Subcutaneous preadipocyte (primary cell): Measurements from ENCODE around the gene RHOD. TPM values are rescaled to one million over a fixed set of nuclear protein-coding genes. Genes with fewer than 3 reads are reported as not detected.

Experiments
- total RNA-seq: library from RNA; depleted of rRNA; stranded (reverse); fragments of >200 nt; gene quantifications from 2 replicates; pipeline ENCODE4 v1.2.3, GENCODE V29; 2012

Gene RHOD
- total RNA-seq = 3.5 and 4.4 TPM in 2 replicates

GRCh38 chr11:67056267-67057204, at the start of gene RHOD:
Gene RHOD (plus strand): TSS chr11:67056847. CDS start chr11:67056903, 56 bp downstream.

GRCh38 chr11:67022961-67023956, 33.4 kb upstream of the RHOD start, which contains the start of gene SYT12:
Gene SYT12 (plus strand): TSS chr11:67023134. CDS start chr11:67030145, 7,011 bp downstream.

GRCh38 chr11:67118801-67119584, 62.3 kb downstream of the RHOD start, which contains the start of gene KDM2A:
Gene KDM2A (plus strand): TSS chr11:67119263. CDS start chr11:67121317, 2,054 bp downstream.

Other genes starting within 250 kb of the RHOD start
- gene RCE1, start 213.4 kb upstream of the RHOD start, total RNA-seq = 15.2 and 17.6 TPM in 2 replicates
- 27.2 and 28.9 TPM in 2 replicates for gene LRFN4, start 199.8 kb upstream of the RHOD start, total RNA-seq
- 27.6 and 36.9 TPM in 2 replicates for gene PC, start 98.5 kb upstream of the RHOD start, total RNA-seq
- gene C11orf86, start 81.5 kb upstream of the RHOD start, total RNA-seq = not detected in 2 replicates
- under 0.01 TPM in 2 replicates for gene SYT12, start 33.7 kb upstream of the RHOD start, total RNA-seq
- gene KDM2A, start 62.4 kb downstream of the RHOD start, total RNA-seq = 35.6 and 47.9 TPM in 2 replicates
- gene GRK2, start 209.6 kb downstream of the RHOD start, total RNA-seq = 23.9 and 32.3 TPM in 2 replicates
- gene ANKRD13D, start 232.5 kb downstream of the RHOD start, total RNA-seq = 30.9 and 39.7 TPM in 2 replicates
- 10.3 and 11.3 TPM in 2 replicates for gene SSH3, start 246.7 kb downstream of the RHOD start, total RNA-seq